H9 (cell line): ENCODE results near the gene PER2. TPM values are rescaled to one million over a fixed set of nuclear protein-coding genes. Genes with fewer than 3 reads are reported as not detected.

Experiments
- DNase-seq: peaks from one replicate; pipeline ENCODE4 v3.0.0-alpha.2; 2017
- H2AFZ ChIP-seq: one replicate; pipeline ENCODE4 v1.6.1; 2013; ENCODE audit warnings: mild to moderate bottlenecking, low read length, control low read depth, moderate library complexity
- H2AK5ac ChIP-seq: 2 replicates; pipeline ENCODE4 v1.6.1; 2013; ENCODE audit warnings: low read length, control low read depth, mixed read lengths; ENCODE audit not compliant: insufficient read length
- H2BK120ac ChIP-seq: one replicate; pipeline ENCODE4 v1.6.1; 2013; ENCODE audit warnings: low read depth, mild to moderate bottlenecking, low read length, control low read depth, inconsistent platforms; ENCODE audit not compliant: poor library complexity, severe bottlenecking
- H2BK12ac ChIP-seq: 2 replicates; pipeline ENCODE4 v1.6.1; 2013; ENCODE audit warnings: low read length, control low read depth, mixed read lengths, low read depth; ENCODE audit not compliant: insufficient read length
- H2BK15ac ChIP-seq: 2 replicates; pipeline ENCODE4 v1.6.1; 2013; ENCODE audit warnings: low read depth, low read length, control low read depth
- H2BK20ac ChIP-seq: one replicate; pipeline ENCODE4 v1.6.1; 2013; ENCODE audit warnings: low read depth, mild to moderate bottlenecking, low read length, control low read depth, inconsistent platforms; ENCODE audit not compliant: poor library complexity, severe bottlenecking
- H2BK5ac ChIP-seq: 2 replicates; pipeline ENCODE4 v1.6.1; 2013; ENCODE audit warnings: low read length, control low read depth, mixed read lengths; ENCODE audit not compliant: insufficient read length
- H3K14ac ChIP-seq: 2 replicates; pipeline ENCODE4 v1.6.1; 2013; ENCODE audit warnings: low read length, control low read depth; ENCODE audit not compliant: insufficient read depth
- H3K18ac ChIP-seq: 2 replicates; pipeline ENCODE4 v1.6.1; 2013; ENCODE audit warnings: low read depth, mild to moderate bottlenecking, mixed read lengths, low read length, control low read depth; ENCODE audit not compliant: insufficient read length
- H3K23ac ChIP-seq: 2 replicates; pipeline ENCODE4 v1.6.1; 2013; ENCODE audit warnings: low read length, control low read depth, mixed read lengths, low read depth; ENCODE audit not compliant: insufficient read length
- H3K23me2 ChIP-seq: 2 replicates; pipeline ENCODE4 v1.6.1; 2013; ENCODE audit warnings: low read depth, mild to moderate bottlenecking, mixed read lengths, low read length, control low read depth; ENCODE audit not compliant: insufficient read length, poor library complexity, severe bottlenecking
- H3K27ac ChIP-seq: 2 replicates; pipeline ENCODE4 v1.5.1; 2013; ENCODE audit warnings: low read length, control low read depth, mixed read lengths, low read depth; ENCODE audit not compliant: insufficient read length
- H3K27me3 ChIP-seq: 2 replicates; pipeline ENCODE4 v1.6.1; 2013; ENCODE audit warnings: low read length, control low read depth, inconsistent platforms; ENCODE audit not compliant: insufficient read depth
- H3K4ac ChIP-seq: 2 replicates; pipeline ENCODE4 v1.6.1; 2013; ENCODE audit warnings: low read depth, mild to moderate bottlenecking, control low read depth, inconsistent platforms, low read length, moderate library complexity
- H3K4me1 ChIP-seq: 2 replicates; pipeline ENCODE4 v1.6.1; 2013; ENCODE audit warnings: low read length, control low read depth, inconsistent platforms; ENCODE audit not compliant: insufficient read depth
- H3K4me2 ChIP-seq: 2 replicates; pipeline ENCODE4 v1.6.1; 2013; ENCODE audit warnings: low read length, control low read depth, mixed read lengths; ENCODE audit not compliant: insufficient read length, insufficient read depth
- H3K56ac ChIP-seq: 2 replicates; pipeline ENCODE4 v1.6.1; 2013; ENCODE audit warnings: low read depth, mild to moderate bottlenecking, mixed read lengths, low read length, control low read depth; ENCODE audit not compliant: insufficient read length
- H3K79me1 ChIP-seq: 2 replicates; pipeline ENCODE4 v1.6.1; 2013; ENCODE audit warnings: low read depth, mild to moderate bottlenecking, moderate library complexity, low read length, control low read depth, inconsistent platforms; ENCODE audit not compliant: insufficient read depth, poor library complexity, severe bottlenecking
- H3K79me2 ChIP-seq: 2 replicates; pipeline ENCODE4 v1.6.1; 2013; ENCODE audit warnings: low read length, control low read depth, inconsistent platforms; ENCODE audit not compliant: insufficient read depth
- H3K9ac ChIP-seq: 2 replicates; pipeline ENCODE4 v1.6.1; 2013; ENCODE audit warnings: low read length, control low read depth, mixed read lengths; ENCODE audit not compliant: insufficient read length; ENCODE audit errors: extremely low read depth
- H3K9me3 ChIP-seq: one replicate; pipeline ENCODE4 v1.6.1; 2013; ENCODE audit warnings: low read depth, low read length, inconsistent platforms; ENCODE audit not compliant: control insufficient read depth
- H3T11ph ChIP-seq: one replicate; pipeline ENCODE4 v1.6.1; 2013; ENCODE audit warnings: mild to moderate bottlenecking, low read length, control low read depth, inconsistent platforms
- H4K20me1 ChIP-seq: one replicate; pipeline ENCODE4 v1.6.1; 2013; ENCODE audit not compliant: control insufficient read depth, insufficient read length, insufficient read depth
- H4K5ac ChIP-seq: 2 replicates; pipeline ENCODE4 v1.6.1; 2013; ENCODE audit warnings: low read depth, mild to moderate bottlenecking, mixed read lengths, low read length, control low read depth; ENCODE audit not compliant: insufficient read length
- H4K8ac ChIP-seq: replicated peaks from 2 replicates; pipeline ENCODE4 v1.6.1; 2013; ENCODE audit warnings: low read length, control low read depth, mixed read lengths, low read depth; ENCODE audit not compliant: insufficient read length
- H4K91ac ChIP-seq: 2 replicates; pipeline ENCODE4 v1.6.1; 2013; ENCODE audit warnings: low read depth, mild to moderate bottlenecking, moderate library complexity, mixed read lengths, low read length, control low read depth; ENCODE audit not compliant: insufficient read length
- H3K27ac Mint-ChIP-seq, 3 experiments: 2 replicates in 2 of 3; 3 replicates in 1 of 3; pipeline ENCODE4 v1.8.0; 2020 to 2021; ENCODE audit warnings: mixed read lengths in 3 of 3, mild to moderate bottlenecking in 1 of 3, moderate library complexity in 1 of 3
- H3K27me3 Mint-ChIP-seq: 2 replicates; pipeline ENCODE4 v1.8.0; 2021; ENCODE audit warnings: low read depth, mild to moderate bottlenecking, moderate library complexity, mixed read lengths
- H3K36me3 Mint-ChIP-seq, 3 experiments: 2 replicates in 2 of 3; 3 replicates in 1 of 3; pipeline ENCODE4 v1.8.0; 2020 to 2021; ENCODE audit warnings: low read depth in 3 of 3, mixed read lengths in 3 of 3; ENCODE audit not compliant: insufficient read depth in 1 of 3
- H3K4me1 Mint-ChIP-seq, 2 experiments: 2 replicates each; pipeline ENCODE4 v1.8.0; 2020; ENCODE audit warnings: mixed read lengths in 2 of 2
- H3K4me3 Mint-ChIP-seq, 2 experiments: 2 replicates in 1 of 2; 3 replicates in 1 of 2; pipeline ENCODE4 v1.8.0; 2020 to 2021; ENCODE audit warnings: mild to moderate bottlenecking in 2 of 2, mixed read lengths in 2 of 2, moderate library complexity in 1 of 2
- H3K9me3 Mint-ChIP-seq, 2 experiments: 2 replicates in 1 of 2; 3 replicates in 1 of 2; pipeline ENCODE4 v1.8.0; 2020; ENCODE audit warnings: mild to moderate bottlenecking in 2 of 2, mixed read lengths in 2 of 2, moderate library complexity in 1 of 2
- CTCF ChIP-seq: fragments of 200-600 bp; sonication (generic); conservative IDR thresholded peaks from 3 replicates; pipeline ENCODE4 v1.8.0; 2021; ENCODE audit warnings: antibody characterized with exemption, mild to moderate bottlenecking
- WGBS: extraction: QIAGEN DNeasy Blood & Tissue Kit; methylation state at CpG from one replicate; pipeline ENCODE4 v1.1.7; 2013; ENCODE audit warnings: missing lambda C conversion rate, low lambda C conversion rate, mixed read lengths; ENCODE audit not compliant: insufficient read length; ENCODE audit errors: extremely low coverage; 5-methylcytosine and 5-hydroxymethylcytosine counted together
- total RNA-seq: library from RNA; stranded (reverse); gene quantifications from 2 replicates; pipeline ENCODE4 v1.2.1, GENCODE V29; 2021

The PER2 gene
- total RNA-seq, 1 experiment from 2014 or later = 12.9 TPM

DNA sequence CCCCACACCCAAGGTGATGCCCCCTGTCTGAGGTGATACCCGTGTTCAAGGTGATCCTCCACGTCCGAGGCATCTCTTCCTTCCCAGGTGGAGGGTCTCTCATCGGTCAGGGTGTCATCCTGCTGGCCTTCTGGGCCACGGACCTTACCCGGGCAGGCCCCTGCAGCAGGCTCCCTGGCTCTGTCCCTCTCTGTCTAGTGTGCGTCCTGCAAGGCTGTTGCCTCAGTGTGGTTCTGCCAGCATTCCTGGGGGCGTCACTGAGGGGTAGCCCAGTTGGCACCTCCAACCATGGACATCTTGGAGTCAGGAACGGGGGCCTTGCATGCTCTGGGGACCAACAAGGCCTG lies 5.6 kb upstream of the PER2 start:
- no peaks in the 10 kb centered on the region for H3K9me3 ChIP-seq
- H3K9ac ChIP-seq = no peak overlapping the region
- H4K8ac ChIP-seq = no peak overlapping the region
- H3T11ph ChIP-seq = no peak overlapping the region
- H3K79me2 ChIP-seq = no peaks in the 10 kb centered on the region
- peaks cover 30% of the 10 kb centered on the region for H3K27me3 Mint-ChIP-seq
- H3K56ac ChIP-seq = no peak overlapping the region
- no peak overlapping the region for H2BK15ac ChIP-seq
- no peaks in the 10 kb centered on the region for H4K20me1 ChIP-seq
- H3K4me1 Mint-ChIP-seq = peaks cover 17 to 23% of the 10 kb centered on the region in 2 experiments
- no peak for TF ChIP-seq CTCF
- peaks cover 6% of the 10 kb centered on the region for H3K23me2 ChIP-seq
- no peaks in the 10 kb centered on the region; a peak in 1 of 7 replicates for H3K36me3 Mint-ChIP-seq
- H2AFZ ChIP-seq = no peak overlapping the region
- H2AK5ac ChIP-seq = no peak overlapping the region
- no peak overlapping the region for H3K4ac ChIP-seq
- H3K79me1 ChIP-seq = no peaks in the 10 kb centered on the region
- H2BK20ac ChIP-seq = no peak overlapping the region
- H3K27me3 ChIP-seq = no peaks in the 10 kb centered on the region
- no peak overlapping the region for H3K27ac ChIP-seq
- no peak overlapping the region for H3K18ac ChIP-seq
- H3K9me3 Mint-ChIP-seq = no peaks in the 10 kb centered on the region
- no peak for DNase-seq
- no peak overlapping the region for H3K4me2 ChIP-seq
- H4K5ac ChIP-seq = no peak overlapping the region
- no peaks in the 10 kb centered on the region for H3K4me1 ChIP-seq
- no peak overlapping the region for H4K91ac ChIP-seq
- H3K27ac Mint-ChIP-seq = no peak overlapping the region
- no peak overlapping the region for H3K4me3 Mint-ChIP-seq
- H2BK5ac ChIP-seq = no peak overlapping the region
- H3K14ac ChIP-seq = no peak overlapping the region
- H2BK12ac ChIP-seq = no peak overlapping the region
- H3K23ac ChIP-seq = no peak overlapping the region
- H2BK120ac ChIP-seq = no peak overlapping the region
- no CpG with 5 or more reads among the region's 9 CpGs for WGBS
